Measurements from ENCODE around the gene DSC2. TPM values are rescaled to one million over a fixed set of nuclear protein-coding genes. Genes with fewer than 3 reads are reported as not detected.

The DSC2 gene
- total RNA-seq, 3 donors from 2014 or later: 8.0 to 72.9 (median 19.0) TPM

GRCh38 chr18:31091350-31091749 lies 10.9 kb downstream of the DSC2 start:
- Histone ChIP-seq H3K27me3 (no peaks in the 10 kb centered on the region), H3K27ac (no peak overlapping the region), H3K4me3 (no peak overlapping the region), H3K36me3 (no peaks in the 10 kb centered on the region), H3K4me1 (no peaks in the 10 kb centered on the region), H3K9me3 (no peaks in the 10 kb centered on the region)
- TF ChIP-seq POLR2A (IDR thresholded peaks at IDR 0.05): no peak
- intact Hi-C loops (cut with DNase I; ENCODE audit: low total_unique reads): no loop called here
- DNase-seq (ENCODE audit: low spot score in 2 of 2): no peak

GRCh38 chr18:31088532-31088931 lies 13.7 kb downstream of the DSC2 start:
- H3K9me3 ChIP-seq: no peaks in the 10 kb centered on the region
- no peak overlapping the region for H3K4me3 ChIP-seq
- H3K27me3 ChIP-seq: no peaks in the 10 kb centered on the region
- H3K27ac ChIP-seq: no peak overlapping the region
- intact Hi-C loops (cut with DNase I; ENCODE audit: low total_unique reads): no loop called here
- DNase-seq (ENCODE audit: low spot score in 2 of 2): no peak
- H3K4me1 ChIP-seq: no peaks in the 10 kb centered on the region
- no peak for TF ChIP-seq POLR2AphosphoS5 (IDR thresholded peaks at IDR 0.05)
- TF ChIP-seq POLR2A (IDR thresholded peaks at IDR 0.05): no peak
- no peak for TF ChIP-seq CTCF (IDR thresholded peaks at IDR 0.05)
- no peaks in the 10 kb centered on the region for H3K36me3 ChIP-seq

GRCh38 chr18:31079973-31080372 lies 22.2 kb downstream of the DSC2 start:
- intact Hi-C loops (cut with DNase I; ENCODE audit: low total_unique reads): no loop called here
- no peak overlapping the region for H3K27ac ChIP-seq
- TF ChIP-seq POLR2A (IDR thresholded peaks at IDR 0.05) (no peak), CTCF (IDR thresholded peaks at IDR 0.05) (no peak), POLR2AphosphoS5 (IDR thresholded peaks at IDR 0.05) (no peak)

GRCh38 chr18:31077878-31078277 lies 24.3 kb downstream of the DSC2 start:
- no peaks in the 10 kb centered on the region for H3K9me3 ChIP-seq
- H3K4me3 ChIP-seq: no peak overlapping the region
- H3K4me1 ChIP-seq: no peaks in the 10 kb centered on the region
- H3K27ac ChIP-seq: no peak overlapping the region
- no peaks in the 10 kb centered on the region for H3K36me3 ChIP-seq
- DNase-seq (ENCODE audit: low spot score in 2 of 2): no peak
- TF ChIP-seq POLR2AphosphoS5 (IDR thresholded peaks at IDR 0.05) (no peak), CTCF (IDR thresholded peaks at IDR 0.05) (no peak), POLR2A (IDR thresholded peaks at IDR 0.05) (no peak)
- intact Hi-C loops (cut with DNase I; ENCODE audit: low total_unique reads): no loop called here
- no peaks in the 10 kb centered on the region for H3K27me3 ChIP-seq

More at GRCh38 chr18:31079973-31080372, 22.2 kb downstream of the DSC2 start:
- H3K27me3 ChIP-seq: no peaks in the 10 kb centered on the region
- H3K4me1 ChIP-seq: no peaks in the 10 kb centered on the region
- no peaks in the 10 kb centered on the region for H3K36me3 ChIP-seq
- H3K9me3 ChIP-seq: no peaks in the 10 kb centered on the region
- no peak for DNase-seq (ENCODE audit: low spot score in 2 of 2)
- H3K4me3 ChIP-seq: no peak overlapping the region

- DNase-seq (ENCODE audit: low spot score in 2 of 2): no peak
- TF ChIP-seq POLR2AphosphoS5 (IDR thresholded peaks at IDR 0.05) (no peak), CTCF (IDR thresholded peaks at IDR 0.05) (no peak), POLR2A (IDR thresholded peaks at IDR 0.05) (no peak)
- intact Hi-C loops (cut with DNase I; ENCODE audit: low total_unique reads): no loop called here
- Histone ChIP-seq H3K27ac (no peak overlapping the region), H3K9me3 (no peaks in the 10 kb centered on the region), H3K4me1 (no peaks in the 10 kb centered on the region), H3K4me3 (no peak overlapping the region), H3K27me3 (no peaks in the 10 kb centered on the region), H3K36me3 (no peaks in the 10 kb centered on the region)
Observed at GRCh38 chr18:31072175-31072574, 30.0 kb downstream of the DSC2 start.

- TF ChIP-seq POLR2AphosphoS5 (IDR thresholded peaks at IDR 0.05) (no peak), CTCF (IDR thresholded peaks at IDR 0.05) (no peak), POLR2A (IDR thresholded peaks at IDR 0.05) (no peak)
- H3K4me3 ChIP-seq: no peak overlapping the region
- H3K27ac ChIP-seq: no peak overlapping the region
- H3K36me3 ChIP-seq: no peaks in the 10 kb centered on the region
- DNase-seq (ENCODE audit: low spot score in 2 of 2): no peak
- no peaks in the 10 kb centered on the region for H3K27me3 ChIP-seq
- intact Hi-C loops (cut with DNase I; ENCODE audit: low total_unique reads): no loop called here
- no peaks in the 10 kb centered on the region for H3K4me1 ChIP-seq
- H3K9me3 ChIP-seq: no peaks in the 10 kb centered on the region
Observed at GRCh38 chr18:31070206-31070605, 32.0 kb downstream of the DSC2 start.
